BLaER1 (cell line): Measurements from ENCODE around the gene PEX11A.

ENCODE experiments used
- H3K27ac ChIP-seq: shearing (Covaris generic); formaldehyde crosslinking; 2 replicates; pipeline ENCODE4 v1.8.1; 2022
- H3K27me3 ChIP-seq: shearing (Covaris generic); formaldehyde crosslinking; 2 replicates; pipeline ENCODE4 v1.8.1; 2022
- H3K36me3 ChIP-seq: shearing (Covaris generic); formaldehyde crosslinking; 2 replicates; pipeline ENCODE4 v1.8.1; 2022
- H3K4me1 ChIP-seq: shearing (Covaris generic); formaldehyde crosslinking; 2 replicates; pipeline ENCODE4 v1.8.1; 2022
- H3K4me2 ChIP-seq: shearing (Covaris generic); formaldehyde crosslinking; 2 replicates; pipeline ENCODE4 v1.8.1; 2022
- H3K4me3 ChIP-seq: shearing (Covaris generic); formaldehyde crosslinking; 2 replicates; pipeline ENCODE4 v1.8.1; 2022
- H3K9ac ChIP-seq: shearing (Covaris generic); formaldehyde crosslinking; 2 replicates; pipeline ENCODE4 v1.8.1; 2022
- H3K9me3 ChIP-seq: shearing (Covaris generic); formaldehyde crosslinking; 2 replicates; pipeline ENCODE4 v1.8.1; 2022
- H4K20me1 ChIP-seq: shearing (Covaris generic); formaldehyde crosslinking; 2 replicates; pipeline ENCODE4 v1.8.1; 2022
- Cebpa-rat ChIP-seq: shearing (Covaris generic); IDR thresholded peaks from 2 replicates; pipeline ENCODE4 v1.8.1; 2022

PEX11A gene, protein sequence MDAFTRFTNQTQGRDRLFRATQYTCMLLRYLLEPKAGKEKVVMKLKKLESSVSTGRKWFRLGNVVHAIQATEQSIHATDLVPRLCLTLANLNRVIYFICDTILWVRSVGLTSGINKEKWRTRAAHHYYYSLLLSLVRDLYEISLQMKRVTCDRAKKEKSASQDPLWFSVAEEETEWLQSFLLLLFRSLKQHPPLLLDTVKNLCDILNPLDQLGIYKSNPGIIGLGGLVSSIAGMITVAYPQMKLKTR

DNA sequence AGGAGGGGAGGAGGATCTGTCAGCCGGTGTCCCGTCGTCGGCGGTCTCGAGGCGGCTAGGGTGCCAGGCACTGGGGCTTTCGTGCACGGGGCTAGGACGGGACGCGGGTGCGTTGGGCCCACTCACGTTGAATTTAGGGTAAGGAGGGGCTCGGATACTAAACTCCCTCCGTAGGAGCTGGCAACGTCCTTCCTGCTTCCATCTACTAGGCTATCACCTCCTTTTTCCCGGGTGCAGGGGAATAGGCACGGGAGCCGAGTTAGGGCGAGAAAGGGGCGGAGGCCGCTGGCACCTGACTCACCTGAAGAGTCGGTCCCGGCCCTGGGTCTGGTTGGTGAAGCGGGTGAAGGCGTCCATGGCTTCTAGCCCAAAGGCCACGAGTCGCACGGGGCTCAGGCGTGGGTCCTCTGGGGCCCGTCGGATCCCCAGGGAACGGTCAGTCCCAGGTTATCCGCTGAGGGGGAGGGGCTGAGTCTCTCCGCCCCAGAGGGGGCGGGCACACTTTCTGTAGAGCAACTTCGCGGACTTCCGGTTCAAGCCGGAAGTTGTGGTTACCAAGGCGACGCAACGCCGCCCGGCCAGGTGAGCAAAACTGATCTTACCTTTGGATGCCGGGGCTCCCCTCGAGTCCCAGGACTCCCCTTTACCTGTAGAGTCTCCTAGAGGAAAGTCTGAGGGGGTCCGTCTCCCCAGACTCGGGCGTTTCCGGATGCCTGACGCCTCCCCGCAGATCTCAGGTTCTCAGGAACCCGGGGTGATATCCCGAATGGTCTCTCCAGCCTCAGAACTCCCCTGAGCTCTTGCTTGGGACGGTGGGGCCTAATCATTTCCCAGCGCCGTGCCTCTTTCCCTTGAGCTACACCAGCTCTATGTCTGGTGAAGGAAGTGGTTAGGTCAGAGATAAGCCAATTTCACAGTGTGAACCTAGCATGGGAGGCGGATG, at the start of gene PEX11A, which contains the start of gene WDR93:
Gene PEX11A, minus strand, starts transcription at position 479 of the 943 bp plus-strand sequence. Its CDS starts 122 bp downstream, at position 357.
Gene WDR93, plus strand, starts transcription at position 536 of the 943 bp plus-strand sequence. CDS start 10,936 bp downstream, outside the sequence.
- H3K4me3 ChIP-seq, result no peak within 1 kb of the TSS
- no peak within 1 kb of the TSS for H3K4me2 ChIP-seq
- H3K9ac ChIP-seq, result no peak within 1 kb of the TSS
- peaks cover 9% of the 10 kb centered on the region; the same call in 1 of the 2 replicates for H3K9me3 ChIP-seq
- no peaks in the 10 kb centered on the region for H4K20me1 ChIP-seq
- H3K27ac ChIP-seq, result no peak within 1 kb of the TSS
- TF ChIP-seq Cebpa-rat, result no peak
- no peaks in the 10 kb centered on the region for H3K27me3 ChIP-seq
- no peaks in the 10 kb centered on the region for H3K4me1 ChIP-seq
- H3K36me3 ChIP-seq, result no peaks in the 10 kb centered on the region

GRCh38 chr15:89740137-89740536, 49.6 kb upstream of the PEX11A start:
- Histone ChIP-seq H4K20me1 (no peaks in the 10 kb centered on the region), H3K36me3 (no peaks in the 10 kb centered on the region), H3K4me1 (no peaks in the 10 kb centered on the region), H3K9ac (no peak overlapping the region), H3K4me3 (no peak overlapping the region), H3K27me3 (no peaks in the 10 kb centered on the region), H3K4me2 (no peak overlapping the region), H3K9me3 (no peaks in the 10 kb centered on the region), H3K27ac (no peak overlapping the region)
- no peak for TF ChIP-seq Cebpa-rat

- no peak for TF ChIP-seq Cebpa-rat
- Histone ChIP-seq H3K9me3 (no peaks in the 10 kb centered on the region), H3K4me2 (no peak overlapping the region), H3K9ac (no peak overlapping the region), H3K27ac (no peak overlapping the region), H3K27me3 (no peaks in the 10 kb centered on the region), H3K36me3 (no peaks in the 10 kb centered on the region), H3K4me3 (no peak overlapping the region), H3K4me1 (peaks cover 6% of the 10 kb centered on the region; the same call in 1 of the 2 replicates), H4K20me1 (no peaks in the 10 kb centered on the region)
Observed at GRCh38 chr15:89735773-89736172, 45.2 kb upstream of the PEX11A start.

GRCh38 chr15:89732451-89733172, 42.1 kb upstream of the PEX11A start:
- Histone ChIP-seq H3K27ac (no peak overlapping the region), H3K36me3 (no peaks in the 10 kb centered on the region), H3K4me2 (no peak overlapping the region), H4K20me1 (no peaks in the 10 kb centered on the region), H3K9ac (no peak overlapping the region), H3K4me3 (no peak overlapping the region), H3K27me3 (no peaks in the 10 kb centered on the region), H3K9me3 (no peaks in the 10 kb centered on the region), H3K4me1 (peaks cover 6% of the 10 kb centered on the region; the same call in 1 of the 2 replicates)
- TF ChIP-seq Cebpa-rat, result no peak

DNA sequence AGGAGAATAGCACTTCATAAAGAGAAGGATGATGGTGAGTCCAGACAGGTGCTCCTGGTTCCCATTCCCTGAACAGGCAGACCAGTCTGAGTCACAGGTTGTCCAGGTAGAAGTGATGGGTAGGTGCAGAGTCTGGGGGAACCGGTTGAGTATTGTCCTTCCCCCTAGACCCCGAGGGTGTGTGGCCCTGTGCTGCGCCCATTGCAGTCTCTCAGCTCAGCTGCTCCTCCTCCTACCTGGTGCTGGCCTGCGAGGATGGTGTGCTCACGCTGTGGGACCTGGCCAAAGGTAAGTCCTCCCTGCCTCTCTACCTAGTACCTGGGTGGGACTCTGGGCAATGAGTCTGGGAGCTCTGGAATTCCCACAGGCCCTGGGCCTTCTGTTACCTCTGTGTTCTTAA, 40.7 kb upstream of the PEX11A start:
- TF ChIP-seq Cebpa-rat, result no peak
- Histone ChIP-seq H3K4me3 (no peak overlapping the region), H3K36me3 (no peaks in the 10 kb centered on the region), H3K9ac (no peak overlapping the region), H3K27ac (no peak overlapping the region), H3K4me2 (no peak overlapping the region), H3K9me3 (no peaks in the 10 kb centered on the region), H3K4me1 (peaks cover 6% of the 10 kb centered on the region; the same call in 1 of the 2 replicates), H3K27me3 (no peaks in the 10 kb centered on the region), H4K20me1 (no peaks in the 10 kb centered on the region)

DNA sequence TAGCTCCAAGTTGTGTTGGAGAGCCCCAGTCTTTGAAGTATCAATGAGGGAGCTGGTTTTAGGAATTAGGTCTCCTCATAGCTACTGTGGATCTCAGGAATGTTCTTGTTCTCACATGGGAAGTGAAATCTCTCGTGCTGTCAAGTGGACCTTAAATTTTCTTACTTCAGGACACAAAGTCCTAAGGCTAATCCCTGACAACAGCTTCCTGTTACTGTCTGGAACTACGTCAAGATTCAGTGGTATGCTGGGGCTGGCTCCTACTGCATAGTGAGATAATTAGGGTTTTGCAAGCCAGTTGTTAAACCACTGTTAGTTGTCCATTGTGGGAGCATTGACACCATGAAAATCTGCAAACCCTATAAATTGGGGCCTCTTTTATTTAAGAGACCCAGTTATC, 37.7 kb upstream of the PEX11A start:
- Histone ChIP-seq H3K4me3 (no peak overlapping the region), H3K4me1 (no peaks in the 10 kb centered on the region), H3K36me3 (no peaks in the 10 kb centered on the region), H3K27ac (no peak overlapping the region), H3K9me3 (peaks cover 5% of the 10 kb centered on the region; the same call in 1 of the 2 replicates), H4K20me1 (no peaks in the 10 kb centered on the region), H3K27me3 (no peaks in the 10 kb centered on the region), H3K9ac (no peak overlapping the region), H3K4me2 (no peak overlapping the region)
- TF ChIP-seq Cebpa-rat, result no peak

- Histone ChIP-seq H4K20me1 (no peaks in the 10 kb centered on the region), H3K27ac (no peak overlapping the region), H3K9ac (no peak overlapping the region), H3K4me3 (no peak overlapping the region), H3K27me3 (no peaks in the 10 kb centered on the region), H3K36me3 (no peaks in the 10 kb centered on the region), H3K4me2 (no peak overlapping the region), H3K9me3 (peaks cover 5% of the 10 kb centered on the region; the same call in 1 of the 2 replicates), H3K4me1 (no peaks in the 10 kb centered on the region)
- TF ChIP-seq Cebpa-rat, result no peak
Observed at GRCh38 chr15:89725064-89725463, 34.5 kb upstream of the PEX11A start.

GRCh38 chr15:89724621-89725020, 34.1 kb upstream of the PEX11A start:
- Histone ChIP-seq H3K27me3 (no peaks in the 10 kb centered on the region), H3K4me1 (no peaks in the 10 kb centered on the region), H3K4me2 (no peak overlapping the region), H3K27ac (no peak overlapping the region), H3K36me3 (no peaks in the 10 kb centered on the region), H3K9ac (no peak overlapping the region), H3K4me3 (no peak overlapping the region), H4K20me1 (no peaks in the 10 kb centered on the region), H3K9me3 (peaks cover 5% of the 10 kb centered on the region; the same call in 1 of the 2 replicates)
- TF ChIP-seq Cebpa-rat, result no peak

DNA sequence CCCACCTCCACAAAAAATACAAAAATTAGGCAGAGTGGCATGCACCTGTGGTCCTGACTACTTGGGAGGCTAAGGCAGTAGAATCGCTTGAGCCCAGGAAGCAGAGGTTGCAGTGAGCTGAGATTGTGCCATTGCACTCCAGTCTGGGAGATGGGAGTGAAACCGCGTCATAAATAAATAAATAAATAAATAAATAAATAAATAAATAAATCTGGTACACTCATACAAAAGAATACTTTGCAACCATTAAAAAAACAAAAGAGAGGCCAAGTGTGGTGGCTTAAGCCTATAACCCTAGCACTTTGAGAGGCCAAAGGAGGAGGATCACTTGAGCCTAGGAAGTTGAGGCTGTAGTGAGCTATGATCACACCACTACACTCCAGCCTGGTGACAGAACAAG, 32.5 kb upstream of the PEX11A start:
- H3K9me3 ChIP-seq, result peaks cover 5% of the 10 kb centered on the region; the same call in 1 of the 2 replicates
- H3K27ac ChIP-seq, result no peak overlapping the region
- TF ChIP-seq Cebpa-rat, result no peak

More for the DNA sequence above, 32.5 kb upstream of the PEX11A start:
- Histone ChIP-seq H3K9ac (no peak overlapping the region), H4K20me1 (no peaks in the 10 kb centered on the region), H3K4me2 (no peak overlapping the region), H3K27me3 (no peaks in the 10 kb centered on the region), H3K4me1 (no peaks in the 10 kb centered on the region), H3K36me3 (no peaks in the 10 kb centered on the region), H3K4me3 (no peak overlapping the region)
